ENCODE data around the gene CLCN6. TPM values are rescaled to one million over a fixed set of nuclear protein-coding genes. Genes with fewer than 3 reads are reported as not detected.

CLCN6 gene
- polyA plus RNA-seq, 1 donor from 2014 or later = 12.5 TPM

DNA sequence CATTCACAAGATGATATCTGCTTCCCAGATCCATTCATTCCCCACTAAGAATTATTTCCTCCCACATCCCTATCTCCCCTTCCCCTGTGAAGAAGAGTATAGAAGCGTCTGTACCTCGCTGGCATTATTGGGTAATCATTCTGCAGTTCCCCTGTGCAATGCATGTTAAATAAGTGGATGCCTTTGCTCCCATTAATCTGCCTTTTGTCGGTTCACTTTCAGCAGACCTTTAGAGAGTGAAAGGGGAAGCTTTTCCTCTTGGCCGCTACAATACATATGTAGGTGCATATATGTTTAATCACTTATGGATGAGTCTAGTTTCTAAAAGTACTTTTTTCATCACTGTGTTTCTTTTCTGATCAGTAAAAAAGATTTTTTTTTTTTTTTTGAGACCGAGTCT, 7.0 kb downstream of the CLCN6 start:
- Histone ChIP-seq H3K27ac (ENCODE audit: low read length) (no peak overlapping the region), H3F3A (ENCODE audit: insufficient read depth, low read length, poor library complexity, severe bottlenecking) (no peaks in the 10 kb centered on the region), H3K9me3 (ENCODE audit: low read length) (no peaks in the 10 kb centered on the region), H4K20me1 (ENCODE audit: insufficient read depth) (no peaks in the 10 kb centered on the region), H3K4me2 (ENCODE audit: low read length) (no peak overlapping the region), H3K4me3 (ENCODE audit: low read length) (no peak overlapping the region), H3K9ac (ENCODE audit: low read length) (no peak overlapping the region), H3K9me2 (ENCODE audit: insufficient read depth, low read length) (no peaks in the 10 kb centered on the region), H3K27me3 (ENCODE audit: insufficient read depth, low read depth, low read length) (no peaks in the 10 kb centered on the region), H3K36me3 (ENCODE audit: insufficient read depth, low read length) (peaks cover 7% of the 10 kb centered on the region), H2AFZ (ENCODE audit: low read depth, low read length) (no peak overlapping the region), H3K79me2 (replicated peaks; ENCODE audit: insufficient read depth, low read length) (peaks cover 23% of the 10 kb centered on the region)
- TF ChIP-seq MXI1 (conservative IDR thresholded peaks at IDR 0.05; ENCODE audit: poor library complexity, severe bottlenecking) (no peak), RAD21 (conservative IDR thresholded peaks at IDR 0.05) (no peak), EP300 (conservative IDR thresholded peaks at IDR 0.05; ENCODE audit: poor library complexity, severe bottlenecking) (no peak), POLR2AphosphoS5 (IDR thresholded peaks at IDR 0.05) (no peak), EZH2 (IDR thresholded peaks at IDR 0.05; ENCODE audit: borderline replicate concordance, insufficient read depth, low read length, poor library complexity, severe bottlenecking) (no peak), SMC3 (conservative IDR thresholded peaks at IDR 0.05; ENCODE audit: poor library complexity) (no peak), TAF1 (IDR thresholded peaks at IDR 0.05; ENCODE audit: low read depth) (no peak)
- TF ChIP-seq, protein P1, sequence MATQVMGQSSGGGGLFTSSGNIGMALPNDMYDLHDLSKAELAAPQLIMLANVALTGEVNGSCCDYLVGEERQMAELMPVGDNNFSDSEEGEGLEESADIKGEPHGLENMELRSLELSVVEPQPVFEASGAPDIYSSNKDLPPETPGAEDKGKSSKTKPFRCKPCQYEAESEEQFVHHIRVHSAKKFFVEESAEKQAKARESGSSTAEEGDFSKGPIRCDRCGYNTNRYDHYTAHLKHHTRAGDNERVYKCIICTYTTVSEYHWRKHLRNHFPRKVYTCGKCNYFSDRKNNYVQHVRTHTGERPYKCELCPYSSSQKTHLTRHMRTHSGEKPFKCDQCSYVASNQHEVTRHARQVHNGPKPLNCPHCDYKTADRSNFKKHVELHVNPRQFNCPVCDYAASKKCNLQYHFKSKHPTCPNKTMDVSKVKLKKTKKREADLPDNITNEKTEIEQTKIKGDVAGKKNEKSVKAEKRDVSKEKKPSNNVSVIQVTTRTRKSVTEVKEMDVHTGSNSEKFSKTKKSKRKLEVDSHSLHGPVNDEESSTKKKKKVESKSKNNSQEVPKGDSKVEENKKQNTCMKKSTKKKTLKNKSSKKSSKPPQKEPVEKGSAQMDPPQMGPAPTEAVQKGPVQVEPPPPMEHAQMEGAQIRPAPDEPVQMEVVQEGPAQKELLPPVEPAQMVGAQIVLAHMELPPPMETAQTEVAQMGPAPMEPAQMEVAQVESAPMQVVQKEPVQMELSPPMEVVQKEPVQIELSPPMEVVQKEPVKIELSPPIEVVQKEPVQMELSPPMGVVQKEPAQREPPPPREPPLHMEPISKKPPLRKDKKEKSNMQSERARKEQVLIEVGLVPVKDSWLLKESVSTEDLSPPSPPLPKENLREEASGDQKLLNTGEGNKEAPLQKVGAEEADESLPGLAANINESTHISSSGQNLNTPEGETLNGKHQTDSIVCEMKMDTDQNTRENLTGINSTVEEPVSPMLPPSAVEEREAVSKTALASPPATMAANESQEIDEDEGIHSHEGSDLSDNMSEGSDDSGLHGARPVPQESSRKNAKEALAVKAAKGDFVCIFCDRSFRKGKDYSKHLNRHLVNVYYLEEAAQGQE (IDR thresholded peaks at IDR 0.05; ENCODE audit: borderline replicate concordance) = no peak
- TF ChIP-seq, protein P2, sequence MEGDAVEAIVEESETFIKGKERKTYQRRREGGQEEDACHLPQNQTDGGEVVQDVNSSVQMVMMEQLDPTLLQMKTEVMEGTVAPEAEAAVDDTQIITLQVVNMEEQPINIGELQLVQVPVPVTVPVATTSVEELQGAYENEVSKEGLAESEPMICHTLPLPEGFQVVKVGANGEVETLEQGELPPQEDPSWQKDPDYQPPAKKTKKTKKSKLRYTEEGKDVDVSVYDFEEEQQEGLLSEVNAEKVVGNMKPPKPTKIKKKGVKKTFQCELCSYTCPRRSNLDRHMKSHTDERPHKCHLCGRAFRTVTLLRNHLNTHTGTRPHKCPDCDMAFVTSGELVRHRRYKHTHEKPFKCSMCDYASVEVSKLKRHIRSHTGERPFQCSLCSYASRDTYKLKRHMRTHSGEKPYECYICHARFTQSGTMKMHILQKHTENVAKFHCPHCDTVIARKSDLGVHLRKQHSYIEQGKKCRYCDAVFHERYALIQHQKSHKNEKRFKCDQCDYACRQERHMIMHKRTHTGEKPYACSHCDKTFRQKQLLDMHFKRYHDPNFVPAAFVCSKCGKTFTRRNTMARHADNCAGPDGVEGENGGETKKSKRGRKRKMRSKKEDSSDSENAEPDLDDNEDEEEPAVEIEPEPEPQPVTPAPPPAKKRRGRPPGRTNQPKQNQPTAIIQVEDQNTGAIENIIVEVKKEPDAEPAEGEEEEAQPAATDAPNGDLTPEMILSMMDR (IDR thresholded peaks at IDR 0.05; ENCODE audit: poor library complexity, severe bottlenecking) = no peak

DNA sequence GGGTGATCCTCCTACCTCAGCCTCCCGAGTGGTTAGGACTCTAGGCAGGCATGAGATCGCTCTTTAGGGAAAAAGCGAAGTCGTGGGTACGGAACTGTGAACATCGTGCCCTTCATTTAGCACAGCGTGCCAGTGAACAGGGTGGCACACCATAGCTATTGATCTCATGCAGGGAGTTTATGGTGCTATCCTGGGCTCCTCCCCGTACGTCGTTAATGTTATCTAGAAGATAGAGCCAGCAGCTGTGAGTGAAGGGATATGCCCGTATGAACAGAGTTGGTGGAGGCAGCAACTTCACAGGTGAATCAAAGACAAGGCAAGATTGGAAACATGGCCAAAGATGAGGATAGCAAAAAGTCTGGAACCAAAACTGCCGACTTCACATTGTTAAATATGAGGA, 11.2 kb downstream of the CLCN6 start:
- Histone ChIP-seq H3K36me3 (ENCODE audit: insufficient read depth, low read length) (peaks cover 11% of the 10 kb centered on the region), H3K9me3 (ENCODE audit: low read length) (no peaks in the 10 kb centered on the region), H3F3A (ENCODE audit: insufficient read depth, low read length, poor library complexity, severe bottlenecking) (no peaks in the 10 kb centered on the region), H3K27me3 (ENCODE audit: insufficient read depth, low read depth, low read length) (no peaks in the 10 kb centered on the region), H3K4me3 (ENCODE audit: low read length) (no peak overlapping the region), H3K9ac (ENCODE audit: low read length) (no peak overlapping the region), H3K4me2 (ENCODE audit: low read length) (no peak overlapping the region), H4K20me1 (ENCODE audit: insufficient read depth) (no peaks in the 10 kb centered on the region), H2AFZ (ENCODE audit: low read depth, low read length) (no peak overlapping the region), H3K79me2 (replicated peaks; ENCODE audit: insufficient read depth, low read length) (no peaks in the 10 kb centered on the region), H3K27ac (ENCODE audit: low read length) (no peak overlapping the region), H3K9me2 (ENCODE audit: insufficient read depth, low read length) (no peaks in the 10 kb centered on the region)
- TF ChIP-seq EP300 (conservative IDR thresholded peaks at IDR 0.05; ENCODE audit: poor library complexity, severe bottlenecking) = no peak
- TF ChIP-seq RAD21 (conservative IDR thresholded peaks at IDR 0.05) = no peak
- no peak for TF ChIP-seq SMC3 (conservative IDR thresholded peaks at IDR 0.05; ENCODE audit: poor library complexity)
- TF ChIP-seq, protein P1 (IDR thresholded peaks at IDR 0.05; ENCODE audit: borderline replicate concordance) = no peak
- TF ChIP-seq, protein P2 (IDR thresholded peaks at IDR 0.05; ENCODE audit: poor library complexity, severe bottlenecking) = no peak
- no peak for TF ChIP-seq EZH2 (IDR thresholded peaks at IDR 0.05; ENCODE audit: borderline replicate concordance, insufficient read depth, low read length, poor library complexity, severe bottlenecking)
- TF ChIP-seq TAF1 (IDR thresholded peaks at IDR 0.05; ENCODE audit: low read depth) = no peak
- no peak for TF ChIP-seq POLR2AphosphoS5 (IDR thresholded peaks at IDR 0.05)
- no peak for TF ChIP-seq MXI1 (conservative IDR thresholded peaks at IDR 0.05; ENCODE audit: poor library complexity, severe bottlenecking)
